Stimulated activated memory B cell treated with anti-CD40 and anti-IgM and Interleukin-4, amounts not matched to agents 10 μg/mL and 1 μg/mL and 100 μg/mL, for 72 hours (primary cell): ENCODE data around the gene TOX2.
A peak's percentile ranks its signal among the peaks of the same experiment; 100 is the strongest.

ENCODE experiments used
- ATAC-seq: fragments of 150-1000 bp; cut with Tn5 transposase; 2 replicates; pipeline ENCODE4 v1.10.0; 2021
- H3K27ac Mint-ChIP-seq: one replicate; pipeline ENCODE4 v1.8.0; 2022; ENCODE audit warnings: mild to moderate bottlenecking, mixed read lengths
- H3K27me3 Mint-ChIP-seq: one replicate; pipeline ENCODE4 v1.8.0; 2022; ENCODE audit warnings: mixed read lengths
- H3K36me3 Mint-ChIP-seq: one replicate; pipeline ENCODE4 v1.8.0; 2022; ENCODE audit warnings: mixed read lengths
- H3K4me1 Mint-ChIP-seq: one replicate; pipeline ENCODE4 v1.8.0; 2022; ENCODE audit warnings: mixed read lengths
- H3K4me3 Mint-ChIP-seq: one replicate; pipeline ENCODE4 v1.8.0; 2022; ENCODE audit warnings: mild to moderate bottlenecking, moderate library complexity, mixed read lengths
- H3K9me3 Mint-ChIP-seq: one replicate; pipeline ENCODE4 v1.8.0; 2022; ENCODE audit warnings: mixed read lengths

Gene TOX2

DNA sequence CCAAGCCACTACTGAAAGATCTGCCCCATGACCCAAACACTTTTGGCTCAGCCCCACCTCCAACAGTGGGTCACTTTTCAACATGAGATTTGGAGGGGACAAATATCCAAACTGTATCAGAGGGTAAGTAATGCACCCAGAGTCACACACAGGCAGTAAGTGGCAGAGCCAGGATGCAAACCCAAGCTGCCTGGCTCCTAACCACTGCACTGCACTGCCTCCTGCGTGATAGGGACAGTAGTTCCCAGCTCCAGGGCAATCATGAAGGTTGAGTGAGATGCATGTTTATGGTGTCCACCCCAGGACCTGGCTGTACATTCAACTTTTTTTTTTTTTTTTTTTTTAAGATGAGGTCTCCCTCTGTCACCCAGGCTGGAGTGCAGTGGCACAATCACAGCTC, 88.2 kb downstream of the TOX2 start:
- H3K4me1 Mint-ChIP-seq: peaks cover 11% of the 10 kb centered on the region
- no peaks in the 10 kb centered on the region for H3K9me3 Mint-ChIP-seq
- no peak for ATAC-seq
- H3K27ac Mint-ChIP-seq: no peak overlapping the region
- no peak overlapping the region for H3K4me3 Mint-ChIP-seq
- H3K27me3 Mint-ChIP-seq: peaks cover 14% of the 10 kb centered on the region
- no peaks in the 10 kb centered on the region for H3K36me3 Mint-ChIP-seq

GRCh38 chr20:44003609-44004008, 89.0 kb downstream of the TOX2 start:
- Mint-ChIP-seq H3K9me3 (no peaks in the 10 kb centered on the region), H3K27ac (no peak overlapping the region), H3K27me3 (peaks cover 14% of the 10 kb centered on the region)

GRCh38 chr20:44004306-44004915, 89.8 kb downstream of the TOX2 start:
- Mint-ChIP-seq H3K9me3 (no peaks in the 10 kb centered on the region), H3K27ac (no peak overlapping the region)

More at GRCh38 chr20:44003609-44004008, 89.0 kb downstream of the TOX2 start:
- H3K4me1 Mint-ChIP-seq: peaks cover 11% of the 10 kb centered on the region
- no peak overlapping the region for H3K4me3 Mint-ChIP-seq
- H3K36me3 Mint-ChIP-seq: no peaks in the 10 kb centered on the region
- ATAC-seq: no peak

DNA sequence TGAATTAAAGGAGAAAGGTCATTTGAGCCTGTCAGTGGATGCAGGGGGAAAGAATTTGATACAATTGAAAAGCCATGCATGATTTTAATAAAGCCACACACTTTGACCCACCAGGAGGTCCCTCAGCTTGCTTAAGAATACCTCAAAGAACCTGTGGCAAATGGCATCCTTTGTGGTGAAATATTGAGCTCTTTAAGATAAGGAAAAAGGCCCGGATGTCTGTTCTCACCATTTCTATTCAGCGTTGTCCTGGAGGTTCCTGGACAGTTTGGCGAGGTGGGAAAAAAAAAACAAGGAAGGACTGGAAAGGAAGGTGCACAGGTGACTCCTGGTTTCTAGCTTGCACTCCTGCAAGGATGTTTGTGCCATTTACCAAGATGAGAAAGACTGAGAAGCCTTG, 91.0 kb downstream of the TOX2 start:
- ATAC-seq: no peak
- no peaks in the 10 kb centered on the region for H3K36me3 Mint-ChIP-seq
- no peak overlapping the region for H3K27ac Mint-ChIP-seq
- H3K4me3 Mint-ChIP-seq: no peak overlapping the region
- peaks cover 1% of the 10 kb centered on the region for H3K27me3 Mint-ChIP-seq
- peaks cover 11% of the 10 kb centered on the region for H3K4me1 Mint-ChIP-seq
- no peaks in the 10 kb centered on the region for H3K9me3 Mint-ChIP-seq

More at GRCh38 chr20:44004306-44004915, 89.8 kb downstream of the TOX2 start:
- Mint-ChIP-seq H3K4me1 (peaks cover 11% of the 10 kb centered on the region), H3K36me3 (no peaks in the 10 kb centered on the region), H3K27me3 (peaks cover 14% of the 10 kb centered on the region), H3K4me3 (no peak overlapping the region)
- ATAC-seq: no peak

- Mint-ChIP-seq H3K36me3 (no peaks in the 10 kb centered on the region), H3K4me1 (peaks cover 11% of the 10 kb centered on the region), H3K4me3 (no peak overlapping the region), H3K9me3 (no peaks in the 10 kb centered on the region), H3K27me3 (no peaks in the 10 kb centered on the region), H3K27ac (no peak overlapping the region)
- no peak for ATAC-seq
These were observed 91.5 kb downstream of the TOX2 start for GRCh38 chr20:44006126-44006525.

DNA sequence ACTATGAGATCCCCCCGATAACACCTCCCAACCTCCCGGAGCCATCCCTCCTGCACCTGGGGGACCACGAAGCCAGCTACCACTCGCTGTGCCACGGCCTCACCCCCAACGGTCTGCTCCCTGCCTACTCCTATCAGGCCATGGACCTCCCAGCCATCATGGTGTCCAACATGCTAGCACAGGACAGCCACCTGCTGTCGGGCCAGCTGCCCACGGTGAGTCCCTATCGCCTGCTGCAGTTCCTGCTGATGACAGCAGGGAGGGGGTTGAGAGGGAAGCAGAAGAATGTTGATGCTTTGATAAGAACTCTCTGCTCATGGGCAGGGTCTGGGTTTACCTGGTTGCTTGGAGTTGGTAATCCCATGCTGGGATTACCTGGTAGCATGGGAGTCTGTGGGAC, 91.9 kb downstream of the TOX2 start:
- Mint-ChIP-seq H3K27me3 (no peaks in the 10 kb centered on the region), H3K36me3 (no peaks in the 10 kb centered on the region), H3K27ac (no peak overlapping the region), H3K9me3 (no peaks in the 10 kb centered on the region), H3K4me3 (no peak overlapping the region), H3K4me1 (peaks cover 8% of the 10 kb centered on the region)
- ATAC-seq: no peak

DNA sequence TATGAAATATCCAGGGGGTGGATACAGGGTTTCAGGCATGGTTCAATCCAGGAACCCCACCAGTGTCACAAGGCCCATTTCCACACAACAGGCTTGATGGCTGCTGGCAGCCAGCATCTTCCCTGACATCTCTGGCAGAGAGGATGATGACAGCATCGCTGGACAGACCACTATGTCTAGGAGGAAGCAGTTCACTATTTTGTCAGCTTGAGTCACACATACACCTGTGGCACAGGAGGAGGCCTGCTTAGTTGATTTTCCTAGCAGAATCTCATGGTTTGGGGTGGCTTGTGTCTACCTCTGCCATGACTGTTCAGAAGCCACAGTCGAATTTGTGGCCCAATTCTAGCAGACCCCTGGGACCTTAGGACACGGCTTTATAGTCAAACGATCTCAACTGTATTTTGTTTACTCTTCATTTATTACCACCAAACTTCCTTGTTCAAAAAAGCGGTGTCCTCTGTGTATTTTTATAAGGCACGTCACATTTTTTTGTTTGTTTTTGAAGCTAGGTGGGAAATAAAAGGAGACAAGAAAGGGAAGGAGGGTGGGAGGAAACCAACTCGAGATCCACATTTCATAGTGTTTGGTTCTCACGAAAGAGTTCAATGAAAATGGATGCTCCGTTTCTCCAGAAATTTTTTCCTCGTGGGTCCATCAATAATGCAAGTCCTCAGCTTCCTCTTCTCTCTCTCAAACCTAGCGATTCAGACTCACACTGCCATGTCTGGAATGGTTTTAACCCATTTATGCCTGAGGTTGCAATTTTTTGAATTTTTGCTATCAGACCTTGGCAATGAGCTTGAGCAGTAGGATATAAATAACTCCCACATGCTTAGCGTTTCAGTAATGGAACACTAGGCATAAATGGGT, 94.4 kb downstream of the TOX2 start:
- ATAC-seq: no peak
- no peak overlapping the region for H3K4me3 Mint-ChIP-seq
- no peaks in the 10 kb centered on the region for H3K9me3 Mint-ChIP-seq
- H3K27ac Mint-ChIP-seq: no peak overlapping the region
- no peaks in the 10 kb centered on the region for H3K36me3 Mint-ChIP-seq
- H3K27me3 Mint-ChIP-seq: no peaks in the 10 kb centered on the region
- H3K4me1 Mint-ChIP-seq: no peaks in the 10 kb centered on the region

GRCh38 chr20:44009679-44009992, 95.0 kb downstream of the TOX2 start:
- Mint-ChIP-seq H3K36me3 (no peaks in the 10 kb centered on the region), H3K4me1 (no peaks in the 10 kb centered on the region), H3K4me3 (no peak overlapping the region), H3K27ac (no peak overlapping the region), H3K9me3 (no peaks in the 10 kb centered on the region), H3K27me3 (no peaks in the 10 kb centered on the region)
- ATAC-seq: no peak

DNA sequence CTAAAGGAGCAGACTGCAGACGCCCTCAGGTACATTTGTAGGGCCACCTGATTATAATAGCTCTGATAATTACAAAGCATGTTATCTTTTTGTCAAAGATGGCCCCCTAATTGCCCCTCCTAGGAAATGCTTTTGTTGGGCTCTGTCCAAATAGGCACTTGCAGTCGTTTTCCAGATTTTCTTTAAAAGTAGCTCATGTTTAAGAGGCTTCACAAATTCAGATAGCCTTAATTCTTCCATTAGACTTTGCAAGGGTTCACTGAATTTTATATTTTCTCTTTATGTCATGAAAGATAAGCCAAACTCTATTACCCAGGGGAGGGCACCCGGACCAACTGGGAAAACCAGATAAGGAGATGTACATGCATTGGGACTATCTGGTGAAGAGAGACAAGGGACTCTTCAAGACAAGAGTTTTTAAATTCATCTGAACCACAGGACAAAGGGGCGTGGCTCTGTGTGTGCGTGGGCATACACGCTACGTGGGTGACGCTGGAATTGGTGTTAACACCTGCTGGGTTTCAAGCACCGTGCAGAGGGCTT, 95.6 kb downstream of the TOX2 start:
- no peaks in the 10 kb centered on the region for H3K27me3 Mint-ChIP-seq

DNA sequence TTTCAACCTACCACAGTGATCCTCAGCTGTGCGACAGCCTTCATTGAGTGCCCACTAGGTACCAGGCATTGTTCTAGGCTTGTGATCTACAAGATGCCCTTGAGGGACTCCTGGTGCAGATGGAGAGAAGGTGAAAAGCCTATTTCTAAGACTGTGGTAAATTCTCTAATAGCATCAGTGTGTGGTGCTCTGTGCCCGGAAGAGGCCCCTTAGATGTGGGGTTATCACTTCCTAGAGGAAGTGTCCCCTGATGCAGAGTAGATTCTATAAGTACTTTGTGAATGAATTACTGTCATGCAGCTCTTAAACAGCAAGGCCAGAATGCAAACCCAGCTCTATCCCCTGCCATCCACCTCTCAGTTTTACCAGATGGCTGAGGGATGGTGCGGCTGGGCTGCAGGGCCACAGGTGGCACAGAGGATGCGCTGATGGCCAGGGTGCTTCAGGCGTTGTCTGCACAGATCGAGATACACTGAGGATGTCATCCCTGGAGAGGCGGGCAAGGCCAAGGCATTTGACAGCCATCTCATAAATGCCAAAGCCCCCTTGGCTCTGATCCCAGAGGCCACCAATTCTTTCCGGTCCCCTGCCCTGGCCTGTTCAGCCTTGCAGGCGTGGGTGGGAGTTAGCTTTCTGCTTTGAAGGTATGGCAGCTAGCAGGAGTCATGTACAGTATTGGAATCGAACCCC, 96.7 kb downstream of the TOX2 start:
- ATAC-seq: peak; percentile 40
- no peak overlapping the region for H3K4me3 Mint-ChIP-seq
- H3K27ac Mint-ChIP-seq: no peak overlapping the region
- no peaks in the 10 kb centered on the region for H3K36me3 Mint-ChIP-seq
- H3K9me3 Mint-ChIP-seq: no peaks in the 10 kb centered on the region
- H3K4me1 Mint-ChIP-seq: no peaks in the 10 kb centered on the region
- H3K27me3 Mint-ChIP-seq: peaks cover 1% of the 10 kb centered on the region

More for the DNA sequence above, 95.6 kb downstream of the TOX2 start:
- ATAC-seq: no peak
- Mint-ChIP-seq H3K4me3 (no peak overlapping the region), H3K27ac (no peak overlapping the region), H3K9me3 (no peaks in the 10 kb centered on the region), H3K36me3 (no peaks in the 10 kb centered on the region), H3K4me1 (no peaks in the 10 kb centered on the region)

- Mint-ChIP-seq H3K4me3 (no peak overlapping the region), H3K4me1 (no peaks in the 10 kb centered on the region), H3K27me3 (peaks cover 8% of the 10 kb centered on the region), H3K36me3 (no peaks in the 10 kb centered on the region), H3K27ac (no peak overlapping the region), H3K9me3 (no peaks in the 10 kb centered on the region)
- ATAC-seq: no peak
These were observed 98.0 kb downstream of the TOX2 start for GRCh38 chr20:44012466-44013226.

DNA sequence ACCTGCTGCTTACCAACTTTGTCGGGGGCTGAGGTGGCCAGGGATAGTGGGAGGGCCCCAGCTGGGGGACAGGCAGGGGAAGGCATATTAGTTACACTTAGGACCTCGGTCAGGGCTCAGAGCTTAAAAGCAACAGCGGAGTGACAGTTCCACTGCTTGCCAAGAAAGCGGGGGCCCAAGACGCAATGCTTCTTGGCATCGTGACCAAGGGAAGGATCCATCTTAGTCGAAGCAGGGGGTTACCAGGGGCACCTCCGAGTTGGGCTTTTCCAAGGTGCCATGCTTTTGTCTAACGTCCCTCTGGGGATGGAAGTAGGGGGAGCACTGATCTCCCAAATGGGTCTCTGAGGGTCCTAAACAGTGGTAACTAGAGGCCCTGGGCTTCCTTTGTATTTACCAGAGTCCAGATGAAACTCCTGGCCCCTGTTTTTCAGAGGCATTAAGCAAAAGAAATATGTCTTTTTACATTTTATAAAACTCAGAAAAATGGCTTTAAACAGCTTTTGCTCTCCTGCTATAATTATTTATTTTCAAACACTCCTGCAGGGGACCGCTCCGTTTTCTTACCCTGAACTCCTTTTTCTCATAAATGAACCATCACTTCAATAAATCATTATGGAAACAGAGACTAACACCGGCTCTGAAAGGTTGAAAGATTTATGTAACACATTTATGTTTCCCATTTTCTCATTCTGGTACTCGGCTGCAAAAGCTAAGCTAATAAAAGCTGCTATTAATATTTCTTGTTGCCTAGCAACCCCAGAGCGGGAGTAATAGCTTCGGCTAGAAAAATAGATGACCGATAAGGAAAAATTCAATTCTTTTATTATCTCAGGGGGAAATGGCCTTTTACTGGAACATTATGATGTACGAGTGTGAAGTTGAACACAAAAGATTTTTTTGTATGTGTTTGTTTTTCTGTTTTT, 100.4 kb downstream of the TOX2 start:
- Mint-ChIP-seq H3K4me1 (peaks cover 10% of the 10 kb centered on the region), H3K9me3 (no peaks in the 10 kb centered on the region), H3K36me3 (no peaks in the 10 kb centered on the region), H3K27ac (no peak overlapping the region), H3K4me3 (no peak overlapping the region), H3K27me3 (peaks cover 8% of the 10 kb centered on the region)
- no peak for ATAC-seq

DNA sequence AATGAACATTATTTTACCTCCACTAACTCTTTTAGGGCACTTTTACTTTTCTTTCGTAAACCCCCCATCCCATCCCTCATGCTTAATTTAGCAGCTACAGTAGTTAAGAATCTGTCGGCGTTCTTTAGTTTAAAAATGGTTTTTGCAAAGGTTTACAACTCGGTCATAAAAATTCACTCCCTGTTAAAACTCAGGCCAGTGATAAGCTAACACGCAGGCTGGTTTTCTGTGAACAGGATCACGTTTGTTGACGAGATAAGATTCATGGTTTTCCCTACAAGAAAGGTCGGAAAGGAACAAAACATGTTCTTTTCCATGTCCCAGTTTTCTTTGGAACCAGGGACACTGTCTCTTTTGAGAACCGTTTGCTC, 101.1 kb downstream of the TOX2 start:
- H3K4me1 Mint-ChIP-seq: peaks cover 12% of the 10 kb centered on the region
- no peaks in the 10 kb centered on the region for H3K9me3 Mint-ChIP-seq
- H3K4me3 Mint-ChIP-seq: no peak overlapping the region
- H3K27ac Mint-ChIP-seq: no peak overlapping the region
- no peak for ATAC-seq
- H3K36me3 Mint-ChIP-seq: no peaks in the 10 kb centered on the region
- peaks cover 8% of the 10 kb centered on the region for H3K27me3 Mint-ChIP-seq

- H3K27ac Mint-ChIP-seq: no peak overlapping the region
- no peaks in the 10 kb centered on the region for H3K36me3 Mint-ChIP-seq
- peaks cover 12% of the 10 kb centered on the region for H3K4me1 Mint-ChIP-seq
- H3K27me3 Mint-ChIP-seq: peaks cover 8% of the 10 kb centered on the region
- H3K4me3 Mint-ChIP-seq: no peak overlapping the region
- ATAC-seq: no peak
- H3K9me3 Mint-ChIP-seq: no peaks in the 10 kb centered on the region
These were observed 101.9 kb downstream of the TOX2 start for GRCh38 chr20:44016525-44016924.
